HUES6 (cell line): ENCODE data around the gene ZNF521.

Experiments used
- H3K27ac ChIP-seq: 2 replicates; pipeline ENCODE4 v1.7.0; 2013; ENCODE audit warnings: low read depth, mild to moderate bottlenecking, low read length, inconsistent platforms
- H3K27me3 ChIP-seq: 2 replicates; pipeline ENCODE4 v1.6.1; 2013; ENCODE audit warnings: low read length; ENCODE audit not compliant: control insufficient read depth, insufficient read depth
- H3K36me3 ChIP-seq: 2 replicates; pipeline ENCODE4 v1.6.1; 2013; ENCODE audit warnings: low read length; ENCODE audit not compliant: control insufficient read depth, insufficient read depth
- H3K4me1 ChIP-seq: 2 replicates; pipeline ENCODE4 v1.6.1; 2013; ENCODE audit warnings: low read length; ENCODE audit not compliant: control insufficient read depth, insufficient read depth
- H3K4me3 ChIP-seq: 2 replicates; pipeline ENCODE4 v1.5.1; 2013; ENCODE audit warnings: low read depth, low read length
- H3K9ac ChIP-seq: one replicate; pipeline ENCODE4 v1.6.1; 2013; ENCODE audit warnings: mild to moderate bottlenecking, low read length
- H3K9me3 ChIP-seq: 2 replicates; pipeline ENCODE4 v1.6.1; 2013; ENCODE audit warnings: low read depth, low read length; ENCODE audit not compliant: control insufficient read depth, insufficient read depth

ZNF521 gene

DNA sequence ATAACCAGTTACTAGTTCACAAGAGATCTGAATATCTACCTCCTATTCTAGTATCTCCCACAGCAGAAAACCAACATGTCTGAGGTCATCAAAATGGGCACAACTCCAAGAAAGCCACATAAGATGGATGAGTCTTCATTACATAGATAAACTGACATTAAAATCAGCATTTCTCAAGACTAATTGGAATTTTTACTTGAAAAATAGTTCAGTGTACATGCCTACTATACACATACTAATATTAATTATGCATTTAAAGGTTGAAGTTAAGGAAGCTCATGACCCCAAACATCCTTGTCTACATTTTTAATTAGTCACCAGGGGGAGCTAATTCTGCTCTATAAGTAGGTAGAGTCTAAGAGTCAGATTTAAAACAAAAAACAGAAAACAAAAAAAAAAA is 41.9 kb downstream of the ZNF521 start:
- no peaks in the 10 kb centered on the region for H3K27me3 ChIP-seq
- no peaks in the 10 kb centered on the region for H3K4me1 ChIP-seq
- H3K27ac ChIP-seq, result no peak overlapping the region
- no peak overlapping the region for H3K4me3 ChIP-seq
- H3K9me3 ChIP-seq, result no peaks in the 10 kb centered on the region
- H3K9ac ChIP-seq, result no peak overlapping the region
- H3K36me3 ChIP-seq, result no peaks in the 10 kb centered on the region

DNA sequence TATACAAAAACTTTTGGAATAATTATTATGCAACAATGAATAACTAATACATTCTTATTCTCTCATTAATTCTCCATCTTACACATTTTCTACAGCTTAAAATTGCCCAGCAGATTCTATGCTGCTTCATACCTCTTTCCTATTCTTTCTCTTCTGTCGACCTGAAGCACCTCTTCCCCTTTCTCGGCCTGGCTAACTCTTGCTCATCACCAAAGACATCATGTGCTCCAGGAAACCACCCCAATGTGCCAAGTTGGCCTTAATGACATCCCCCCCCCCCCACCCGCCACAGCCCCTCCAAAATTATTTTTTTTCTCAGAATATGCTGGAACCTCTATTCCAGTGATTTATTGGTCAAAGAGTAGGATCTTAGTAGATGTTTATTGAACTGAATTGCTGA is 43.6 kb downstream of the ZNF521 start:
- Histone ChIP-seq H3K4me1 (no peaks in the 10 kb centered on the region), H3K27me3 (no peaks in the 10 kb centered on the region), H3K4me3 (no peak overlapping the region), H3K9ac (no peak overlapping the region), H3K27ac (no peak overlapping the region), H3K36me3 (no peaks in the 10 kb centered on the region), H3K9me3 (no peaks in the 10 kb centered on the region)

DNA sequence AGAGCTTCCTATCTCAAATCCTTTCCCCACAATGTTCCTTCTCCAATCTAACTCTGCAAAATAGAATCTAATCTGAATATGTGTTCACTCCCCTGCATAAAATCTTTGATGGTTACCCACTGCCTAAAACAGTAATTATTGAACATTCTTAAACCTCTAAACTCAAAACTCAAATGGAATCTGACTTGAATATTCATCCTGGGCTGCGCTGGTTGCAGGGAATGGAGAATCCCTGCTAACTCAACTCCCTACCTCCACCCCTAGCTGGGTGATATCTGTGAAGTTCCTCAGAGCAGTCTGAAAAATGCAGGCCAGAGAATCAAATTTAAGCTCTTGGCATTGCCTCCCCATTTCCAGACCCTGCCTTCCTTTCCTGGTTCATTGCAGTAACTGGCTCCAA is 44.8 kb downstream of the ZNF521 start:
- H3K27ac ChIP-seq, result no peak overlapping the region
- H3K27me3 ChIP-seq, result no peaks in the 10 kb centered on the region
- H3K4me1 ChIP-seq, result no peaks in the 10 kb centered on the region
- no peaks in the 10 kb centered on the region for H3K36me3 ChIP-seq
- no peaks in the 10 kb centered on the region for H3K9me3 ChIP-seq
- no peak overlapping the region for H3K4me3 ChIP-seq
- no peak overlapping the region for H3K9ac ChIP-seq

DNA sequence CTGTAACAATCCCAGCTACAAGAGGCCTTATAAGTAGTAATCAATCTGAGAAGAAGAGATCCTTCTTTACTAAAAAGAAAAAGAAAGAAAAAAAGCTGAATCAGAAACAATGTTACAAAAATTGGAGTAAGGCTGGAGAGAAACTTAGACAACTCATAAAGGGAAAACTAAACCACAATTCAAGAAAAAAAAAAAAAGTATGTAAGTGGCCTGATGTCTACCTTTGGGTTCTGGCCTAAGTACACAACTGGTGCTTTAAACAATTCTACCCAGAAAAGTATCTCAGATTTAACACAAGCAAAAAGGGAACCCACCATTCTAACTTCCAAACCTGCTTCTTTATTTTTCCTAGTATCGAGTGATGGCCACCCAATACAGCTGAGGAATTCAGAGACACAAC is 45.3 kb downstream of the ZNF521 start:
- Histone ChIP-seq H3K27me3 (no peaks in the 10 kb centered on the region), H3K9me3 (no peaks in the 10 kb centered on the region), H3K9ac (no peak overlapping the region), H3K4me3 (no peak overlapping the region), H3K4me1 (no peaks in the 10 kb centered on the region), H3K36me3 (no peaks in the 10 kb centered on the region), H3K27ac (no peak overlapping the region)

DNA sequence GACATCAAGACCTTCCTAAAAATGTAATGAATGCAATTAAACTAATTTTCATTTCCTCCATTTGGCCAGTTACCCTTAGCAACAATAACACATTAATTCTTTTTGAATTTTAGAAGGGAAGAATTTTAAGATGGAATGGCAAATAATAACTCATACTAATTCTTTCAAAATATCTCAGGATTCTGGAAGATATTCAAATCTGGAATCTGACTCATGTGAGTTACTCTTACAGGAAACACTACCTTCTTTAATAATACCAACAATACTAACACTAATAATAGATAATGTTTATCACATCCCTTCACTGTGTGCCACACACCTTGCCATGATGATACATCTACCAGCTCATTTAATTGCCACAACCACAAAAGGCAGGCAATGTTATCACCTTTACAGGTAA is 46.4 kb downstream of the ZNF521 start:
- no peak overlapping the region for H3K9ac ChIP-seq
- H3K9me3 ChIP-seq, result no peaks in the 10 kb centered on the region
- no peaks in the 10 kb centered on the region for H3K4me1 ChIP-seq
- no peaks in the 10 kb centered on the region for H3K36me3 ChIP-seq
- no peak overlapping the region for H3K27ac ChIP-seq
- H3K4me3 ChIP-seq, result no peak overlapping the region
- no peaks in the 10 kb centered on the region for H3K27me3 ChIP-seq

DNA sequence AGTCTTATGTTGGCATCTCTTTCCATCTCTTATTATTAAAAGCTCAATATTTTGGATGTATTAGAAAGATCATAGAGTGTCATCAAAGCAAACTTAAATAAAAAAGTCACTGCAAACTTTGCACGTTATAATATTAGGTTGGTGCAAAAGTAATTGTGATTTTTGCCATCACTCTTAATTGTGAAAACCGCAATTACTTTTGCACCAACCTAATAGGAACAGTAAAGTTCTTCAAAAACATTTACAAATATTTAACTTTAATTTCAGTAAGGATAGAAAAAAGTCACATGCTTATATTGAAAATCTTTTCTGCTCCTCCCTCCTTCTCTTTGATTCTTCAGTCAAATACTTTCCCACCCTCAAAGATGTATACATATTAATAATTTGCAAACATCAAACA is 51.5 kb downstream of the ZNF521 start:
- Histone ChIP-seq H3K9ac (no peak overlapping the region), H3K4me3 (no peak overlapping the region), H3K27me3 (no peaks in the 10 kb centered on the region)

DNA sequence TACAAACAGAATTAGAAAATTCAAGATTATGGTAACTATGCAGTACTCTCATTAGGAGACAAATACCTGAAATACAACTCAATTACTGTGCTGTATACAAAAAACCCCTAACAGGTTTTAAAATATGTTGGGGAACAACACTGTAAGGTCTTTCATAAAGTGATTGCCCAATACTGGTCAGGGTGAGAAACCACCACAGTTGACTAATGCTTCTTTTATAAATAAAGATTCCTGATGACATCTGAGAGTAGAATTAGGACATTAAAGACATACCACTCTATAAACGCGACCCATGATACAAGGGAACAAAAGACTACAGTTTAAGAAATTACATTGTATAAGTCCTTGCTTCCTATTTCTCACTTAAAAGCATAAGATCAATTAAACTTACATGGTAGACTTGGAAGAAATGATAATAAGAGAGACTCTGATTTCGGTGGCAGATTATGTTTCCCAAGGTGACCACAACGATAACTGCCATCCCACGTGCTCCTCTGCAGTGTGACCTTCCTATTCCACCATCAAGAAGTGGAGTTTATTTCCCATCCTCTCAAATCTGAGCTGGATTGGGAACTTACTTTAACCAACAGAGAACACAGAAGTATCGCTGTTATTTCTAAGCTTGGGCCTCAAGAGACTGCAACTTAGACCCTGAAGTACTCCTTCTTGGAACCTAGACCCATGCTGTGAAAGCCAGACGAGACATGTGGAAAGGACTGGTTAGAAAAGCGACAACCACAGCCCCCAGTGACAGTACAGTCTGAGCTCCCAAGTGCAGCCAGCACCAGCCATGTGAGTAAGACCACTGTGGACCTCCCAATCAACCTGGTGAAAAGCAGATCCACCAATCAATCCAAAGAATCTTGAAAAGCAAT is 52.3 kb downstream of the ZNF521 start:
- no peaks in the 10 kb centered on the region for H3K36me3 ChIP-seq
- no peak overlapping the region for H3K4me3 ChIP-seq
- no peaks in the 10 kb centered on the region for H3K27me3 ChIP-seq
- no peak overlapping the region for H3K27ac ChIP-seq
- H3K9ac ChIP-seq, result no peak overlapping the region
- H3K4me1 ChIP-seq, result no peaks in the 10 kb centered on the region
- no peaks in the 10 kb centered on the region for H3K9me3 ChIP-seq

More for the DNA sequence above, 51.5 kb downstream of the ZNF521 start:
- H3K4me1 ChIP-seq, result no peaks in the 10 kb centered on the region
- no peaks in the 10 kb centered on the region for H3K36me3 ChIP-seq
- H3K27ac ChIP-seq, result no peak overlapping the region
- no peaks in the 10 kb centered on the region for H3K9me3 ChIP-seq

DNA sequence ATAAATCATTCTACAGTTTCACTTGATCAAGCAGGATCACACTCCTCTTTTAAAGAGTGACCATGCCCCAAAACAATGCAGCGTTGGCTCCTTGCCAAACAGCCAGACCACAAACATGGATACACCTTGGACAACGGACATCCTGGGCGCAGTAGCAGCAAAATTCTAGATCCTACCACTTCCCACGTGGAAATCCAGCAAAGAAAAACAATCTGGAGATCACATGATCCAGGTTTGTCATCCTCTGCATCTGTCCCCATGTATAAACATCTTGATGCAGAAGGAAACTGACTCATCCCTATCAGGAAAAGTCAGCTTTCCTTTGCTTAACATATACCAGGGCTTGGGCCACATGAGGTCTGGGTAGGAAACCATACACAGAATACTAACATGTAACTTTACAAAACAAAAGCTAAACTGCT is 53.1 kb downstream of the ZNF521 start:
- H3K4me1 ChIP-seq, result no peaks in the 10 kb centered on the region
- H3K4me3 ChIP-seq, result no peak overlapping the region
- H3K27ac ChIP-seq, result no peak overlapping the region

DNA sequence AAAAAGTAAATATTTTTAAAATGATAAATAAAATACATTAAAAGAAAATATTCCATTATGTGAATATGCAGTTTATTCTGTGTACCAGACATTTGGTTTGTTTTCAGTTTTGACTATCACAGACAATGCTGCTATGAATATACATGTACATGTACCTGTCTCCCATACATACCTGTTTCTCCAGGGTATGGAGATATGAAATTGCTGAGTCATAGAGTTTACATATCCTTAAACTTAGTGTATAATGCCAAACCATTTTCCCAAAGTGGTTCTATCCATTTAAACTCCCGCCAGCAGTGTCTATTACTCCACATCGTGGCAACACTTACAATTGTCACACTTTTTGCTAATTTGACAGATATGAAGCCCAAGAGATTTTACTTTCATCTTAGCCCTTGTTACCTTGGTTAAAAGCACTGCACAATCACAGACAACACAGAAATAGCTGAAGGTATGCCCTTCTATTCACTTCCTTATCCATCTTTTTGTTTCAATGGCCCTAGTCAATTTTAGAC is 56.3 kb downstream of the ZNF521 start:
- Histone ChIP-seq H3K36me3 (no peaks in the 10 kb centered on the region), H3K4me1 (no peaks in the 10 kb centered on the region), H3K4me3 (no peak overlapping the region), H3K9me3 (no peaks in the 10 kb centered on the region), H3K27me3 (no peaks in the 10 kb centered on the region), H3K9ac (no peak overlapping the region), H3K27ac (no peak overlapping the region)

More for the DNA sequence above, 53.1 kb downstream of the ZNF521 start:
- Histone ChIP-seq H3K9me3 (no peaks in the 10 kb centered on the region), H3K36me3 (no peaks in the 10 kb centered on the region), H3K9ac (no peak overlapping the region), H3K27me3 (no peaks in the 10 kb centered on the region)

DNA sequence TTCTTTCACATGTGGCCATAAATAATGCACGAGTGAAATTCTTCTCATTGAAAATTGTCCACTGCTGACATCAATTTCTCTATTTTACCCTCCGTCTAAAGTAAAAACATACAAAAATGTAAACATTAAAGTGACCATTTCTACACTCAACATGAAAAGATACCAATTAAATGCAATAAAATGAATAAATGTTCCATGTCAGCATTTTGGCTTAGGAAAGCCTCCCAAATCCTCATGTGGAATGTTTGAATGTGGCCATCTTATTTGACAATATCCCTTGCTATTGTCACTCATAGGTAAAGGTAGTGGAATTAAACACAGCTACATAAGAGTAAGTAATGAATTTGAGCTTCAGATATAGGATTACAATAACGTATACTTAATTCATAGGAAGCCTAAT is 60.8 kb downstream of the ZNF521 start:
- no peaks in the 10 kb centered on the region for H3K36me3 ChIP-seq
- H3K9me3 ChIP-seq, result no peaks in the 10 kb centered on the region
- no peak overlapping the region for H3K9ac ChIP-seq
- no peak overlapping the region for H3K27ac ChIP-seq
- H3K4me1 ChIP-seq, result no peaks in the 10 kb centered on the region
- no peak overlapping the region for H3K4me3 ChIP-seq
- H3K27me3 ChIP-seq, result no peaks in the 10 kb centered on the region

DNA sequence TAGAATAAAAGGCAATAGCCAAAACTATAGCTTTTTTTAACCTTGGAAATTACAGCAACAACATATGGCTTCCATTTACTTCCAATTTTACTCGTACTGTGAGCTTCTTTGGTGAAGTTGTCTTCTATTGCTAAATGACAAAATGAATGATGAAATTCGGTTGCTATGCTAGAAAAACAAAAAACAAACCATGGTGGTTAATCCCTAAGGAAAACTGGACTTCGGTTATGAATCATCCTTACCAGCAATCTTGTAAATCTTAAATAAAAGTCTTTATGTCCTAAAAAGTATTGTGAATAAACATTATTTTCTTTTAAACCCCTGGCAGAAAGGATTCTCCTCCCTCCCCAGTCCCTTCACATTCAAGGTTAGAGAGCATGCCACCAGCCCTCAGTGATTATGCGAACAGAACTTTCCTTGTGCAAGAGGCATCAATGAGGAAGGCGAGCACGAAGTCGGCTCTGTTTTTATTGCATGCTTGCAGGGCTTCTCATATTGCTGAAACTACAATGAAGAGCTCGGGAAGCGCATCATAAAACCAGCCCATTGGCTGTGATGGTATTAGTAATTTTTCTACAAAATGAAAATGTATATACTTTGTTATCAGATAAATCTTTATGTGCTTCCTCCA is 62.9 kb downstream of the ZNF521 start:
- Histone ChIP-seq H3K27ac (no peak overlapping the region), H3K4me3 (no peak overlapping the region), H3K4me1 (peaks cover 8% of the 10 kb centered on the region; the same call in 1 of the 2 replicates), H3K9ac (no peak overlapping the region), H3K27me3 (no peaks in the 10 kb centered on the region), H3K36me3 (no peaks in the 10 kb centered on the region), H3K9me3 (no peaks in the 10 kb centered on the region)
